Caco-2 (cell line): Measurements from ENCODE around the gene ABCA13. TPM values are rescaled to one million over a fixed set of nuclear protein-coding genes. Genes with fewer than 3 reads are reported as not detected.

Experiments used
- BruUV-seq: library from RNA; stranded (reverse); fragments of 400-500 nt; replicated peaks from 2 replicates; lab custom pipeline; 2021; lab: Mats Ljungman, UMichigan
- CTCF ChIA-PET: fragments of 300-600 bp; sonication (Branson Sonifier 250); formaldehyde crosslinking; loops from one replicate; lab custom pipeline; 2022; ENCODE audit warnings: antibody characterized with exemption; lab: Charles Lee
- POLR2A ChIA-PET: fragments of 300-600 bp; sonication (Branson Sonifier 250); formaldehyde crosslinking; loops from one replicate; lab custom pipeline; 2022; ENCODE audit warnings: antibody characterized with exemption; lab: Charles Lee
- DNase-seq, 2 experiments: peaks; one replicate each; pipeline versions ENCODE4 v3.0.0 to v3.0.0-alpha.2; 2020 to 2022
- H3K27me3 ChIP-seq: replicated peaks from 2 replicates; pipeline ENCODE4 v1.6.0; 2011; ENCODE audit warnings: low read length; ENCODE audit not compliant: control insufficient read depth, insufficient read depth
- H3K36me3 ChIP-seq: 2 replicates; pipeline ENCODE4 v1.5.1; 2011; ENCODE audit warnings: low read length; ENCODE audit not compliant: control insufficient read depth, insufficient read depth
- H3K4me1 ChIP-seq: fragments of 250-450 bp; sonication (Bioruptor Pico); 2 replicates; pipeline ENCODE4 v1.5.1; 2020; ENCODE audit warnings: mild to moderate bottlenecking
- H3K4me3 ChIP-seq: 2 replicates; pipeline ENCODE4 v1.5.1; 2011; ENCODE audit warnings: low read depth, mild to moderate bottlenecking, control low read depth, low read length
- H3K9me3 ChIP-seq: fragments of 250-450 bp; sonication (Bioruptor Pico); 2 replicates; pipeline ENCODE4 v1.5.1; 2020; ENCODE audit warnings: mild to moderate bottlenecking, moderate library complexity
- H3K27ac Mint-ChIP-seq: one replicate; pipeline ENCODE4 v1.8.0; 2022; ENCODE audit warnings: mixed read lengths; ENCODE audit not compliant: unreplicated experiment
- H3K27me3 Mint-ChIP-seq: one replicate; pipeline ENCODE4 v1.8.0; 2022; ENCODE audit warnings: mixed read lengths; ENCODE audit not compliant: insufficient read depth, unreplicated experiment
- H3K36me3 Mint-ChIP-seq: one replicate; pipeline ENCODE4 v1.8.0; 2022; ENCODE audit warnings: mild to moderate bottlenecking, mixed read lengths; ENCODE audit not compliant: insufficient read depth, unreplicated experiment
- H3K4me1 Mint-ChIP-seq: one replicate; pipeline ENCODE4 v1.8.0; 2022; ENCODE audit warnings: low read depth, mixed read lengths; ENCODE audit not compliant: unreplicated experiment
- H3K4me3 Mint-ChIP-seq: one replicate; pipeline ENCODE4 v1.8.0; 2022; ENCODE audit warnings: mild to moderate bottlenecking, moderate library complexity, mixed read lengths; ENCODE audit not compliant: unreplicated experiment
- H3K9me3 Mint-ChIP-seq: one replicate; pipeline ENCODE4 v1.8.0; 2022; ENCODE audit warnings: mixed read lengths; ENCODE audit not compliant: unreplicated experiment
- CTCF ChIP-seq, 2 experiments: fragments of 200-600 bp in 1 of 2; IDR thresholded peaks; 1 replicate in 1 of 2; 2 replicates in 1 of 2; pipeline versions ENCODE4 v1.5.1 to v1.8.0; 2011 to 2022; ENCODE audit warnings: antibody characterized with exemption in 1 of 2, control low read depth in 1 of 2, inconsistent platforms in 1 of 2, low read depth in 1 of 2, low read length in 1 of 2, mild to moderate bottlenecking in 1 of 2, moderate library complexity in 1 of 2; ENCODE audit not compliant: insufficient read depth in 1 of 2, severe bottlenecking in 1 of 2, unreplicated experiment in 1 of 2
- intact Hi-C: fragments of 100-400 bp; cut with micrococcal nuclease; formaldehyde crosslinking; loops from one replicate; pipeline ENCODE4 v1.10.0; 2022; ENCODE audit not compliant: unreplicated experiment
- total RNA-seq: library from RNA; stranded (reverse); gene quantifications from 2 replicates; pipeline ENCODE4 v1.2.3, GENCODE V29; 2022

ABCA13 gene
- total RNA-seq, 1 experiment from 2014 or later = 0.07 TPM

GRCh38 chr7:48595756-48596155 lies 424.5 kb downstream of the ABCA13 start:
- Mint-ChIP-seq H3K27ac (no peak overlapping the region), H3K4me3 (no peak overlapping the region), H3K4me1 (no peaks in the 10 kb centered on the region), H3K27me3 (no peaks in the 10 kb centered on the region), H3K9me3 (no peaks in the 10 kb centered on the region), H3K36me3 (no peaks in the 10 kb centered on the region)
- Histone ChIP-seq H3K27me3 (no peaks in the 10 kb centered on the region), H3K9me3 (no peaks in the 10 kb centered on the region), H3K4me3 (no peak overlapping the region), H3K36me3 (no peaks in the 10 kb centered on the region), H3K4me1 (no peaks in the 10 kb centered on the region)
- ChIA-PET POLR2A (no interaction called here), CTCF (no interaction called here)
- no TSS peak for BruUV-seq
- no peak for DNase-seq
- intact Hi-C loops = no loop called here
- TF ChIP-seq CTCF (IDR thresholded peaks at IDR 0.05; ENCODE audit: insufficient read depth in 1 of 2, low read depth in 1 of 2, low read length in 1 of 2, severe bottlenecking in 1 of 2, unreplicated experiment in 1 of 2) = no peak

- ChIA-PET POLR2A (no interaction called here), CTCF (no interaction called here)
- Mint-ChIP-seq H3K27me3 (peaks cover 2% of the 10 kb centered on the region), H3K36me3 (no peaks in the 10 kb centered on the region), H3K27ac (no peak overlapping the region), H3K4me1 (no peaks in the 10 kb centered on the region), H3K9me3 (no peaks in the 10 kb centered on the region), H3K4me3 (no peak overlapping the region)
- no peak for DNase-seq
- Histone ChIP-seq H3K4me3 (no peak overlapping the region), H3K36me3 (no peaks in the 10 kb centered on the region), H3K27me3 (no peaks in the 10 kb centered on the region), H3K4me1 (no peaks in the 10 kb centered on the region), H3K9me3 (no peaks in the 10 kb centered on the region)
- intact Hi-C loops = loop anchor here (10.0 kb wide), 1 partner anchor 1244 kb away; no protein-coding TSS in a partner anchor
- no TSS peak for BruUV-seq
- TF ChIP-seq CTCF (IDR thresholded peaks at IDR 0.05; ENCODE audit: insufficient read depth in 1 of 2, low read depth in 1 of 2, low read length in 1 of 2, severe bottlenecking in 1 of 2, unreplicated experiment in 1 of 2) = no peak
Observed at GRCh38 chr7:48610705-48611104, 439.4 kb downstream of the ABCA13 start.

GRCh38 chr7:48611993-48612392 lies 440.7 kb downstream of the ABCA13 start:
- Histone ChIP-seq H3K36me3 (no peaks in the 10 kb centered on the region), H3K4me3 (no peak overlapping the region), H3K4me1 (no peaks in the 10 kb centered on the region), H3K9me3 (no peaks in the 10 kb centered on the region), H3K27me3 (no peaks in the 10 kb centered on the region)
- H3K4me3 Mint-ChIP-seq = no peak overlapping the region
- no peak for TF ChIP-seq CTCF (IDR thresholded peaks at IDR 0.05; ENCODE audit: insufficient read depth in 1 of 2, low read depth in 1 of 2, low read length in 1 of 2, severe bottlenecking in 1 of 2, unreplicated experiment in 1 of 2)
- H3K4me1 Mint-ChIP-seq = no peaks in the 10 kb centered on the region
- no TSS peak for BruUV-seq
- DNase-seq = no peak
- H3K27me3 Mint-ChIP-seq = peaks cover under 1% of the 10 kb centered on the region
- CTCF ChIA-PET = no interaction called here
- no peaks in the 10 kb centered on the region for H3K36me3 Mint-ChIP-seq
- no peaks in the 10 kb centered on the region for H3K9me3 Mint-ChIP-seq
- POLR2A ChIA-PET = no interaction called here
- intact Hi-C loops = loop anchor here (10.0 kb wide), 1 partner anchor 1243 kb away; no protein-coding TSS in a partner anchor
- H3K27ac Mint-ChIP-seq = no peak overlapping the region
